ENCODE results near the gene G6PC3.

DNA sequence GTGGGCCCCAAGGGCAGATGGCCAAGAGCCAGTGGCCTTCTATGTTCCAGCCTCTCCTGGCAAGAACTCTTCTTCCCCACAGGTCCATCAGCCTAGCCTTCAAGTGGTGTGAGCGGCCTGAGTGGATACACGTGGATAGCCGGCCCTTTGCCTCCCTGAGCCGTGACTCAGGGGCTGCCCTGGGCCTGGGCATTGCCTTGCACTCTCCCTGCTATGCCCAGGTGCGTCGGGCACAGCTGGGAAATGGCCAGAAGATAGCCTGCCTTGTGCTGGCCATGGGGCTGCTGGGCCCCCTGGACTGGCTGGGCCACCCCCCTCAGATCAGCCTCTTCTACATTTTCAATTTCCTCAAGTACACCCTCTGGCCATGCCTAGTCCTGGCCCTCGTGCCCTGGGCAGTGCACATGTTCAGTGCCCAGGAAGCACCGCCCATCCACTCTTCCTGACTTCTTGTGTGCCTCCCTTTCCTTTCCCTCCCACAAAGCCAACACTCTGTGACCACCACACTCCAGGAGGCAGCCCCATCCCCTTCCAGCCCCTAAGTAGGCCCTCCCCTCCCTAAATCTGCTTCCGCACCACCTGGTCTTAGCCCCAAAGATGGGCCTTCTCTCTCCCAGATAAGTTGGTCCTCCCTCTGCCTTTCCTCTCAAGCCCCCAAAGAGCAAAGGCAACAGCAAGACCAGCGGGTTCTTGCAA is 5.2 kb downstream of the G6PC3 start:
- no peak for TF ChIP-seq POLR2A (IDR thresholded peaks at IDR 0.05; ENCODE audit: low read depth, low read length)
- TF ChIP-seq POLR2AphosphoS5 (IDR thresholded peaks at IDR 0.05; ENCODE audit: low read depth, low read length): no peak
